ENCODE measurements around the gene DUSP2. TPM values are rescaled to one million over a fixed set of nuclear protein-coding genes. Genes with fewer than 3 reads are reported as not detected.

DUSP2 gene
- total and polyA plus RNA-seq, 8 donors = 0.82 to 5.7 (median 1.7) TPM

DNA sequence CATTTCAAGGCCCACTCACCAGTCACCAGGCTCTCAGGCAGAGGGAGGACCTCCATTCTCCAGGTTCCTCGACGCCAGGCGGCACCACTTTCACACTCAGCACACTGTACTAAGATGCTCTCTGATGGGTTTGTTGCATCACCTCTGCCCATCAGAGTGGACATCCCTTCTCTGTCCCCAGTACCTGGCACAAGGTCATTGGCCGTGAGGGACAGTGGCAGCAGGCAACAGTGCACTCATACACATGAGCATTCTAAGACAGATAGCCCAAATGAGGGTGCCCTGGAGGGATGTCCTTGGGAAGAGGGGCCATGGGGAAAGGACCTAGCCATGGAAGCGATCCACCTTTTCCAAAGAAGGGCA is 25.9 kb downstream of the DUSP2 start:
- Histone ChIP-seq H3K36me3 (no peaks in the 10 kb centered on the region), H3K27me3 (peaks cover 18 to 76% of the 10 kb centered on the region in 2 donors), H3K4me3 (no peak overlapping the region), H3K4me1 (peaks cover 4 to 15% of the 10 kb centered on the region in 2 donors), H3K9me3 (no peaks in the 10 kb centered on the region), H3K27ac (no peak overlapping the region)
- no peak for ATAC-seq
- intact Hi-C loops (cut with DNase I) = no loop called here
- peak in 2 of 4 donors; percentile 5 to 18 for DNase-seq
- TF ChIP-seq, protein P1, sequence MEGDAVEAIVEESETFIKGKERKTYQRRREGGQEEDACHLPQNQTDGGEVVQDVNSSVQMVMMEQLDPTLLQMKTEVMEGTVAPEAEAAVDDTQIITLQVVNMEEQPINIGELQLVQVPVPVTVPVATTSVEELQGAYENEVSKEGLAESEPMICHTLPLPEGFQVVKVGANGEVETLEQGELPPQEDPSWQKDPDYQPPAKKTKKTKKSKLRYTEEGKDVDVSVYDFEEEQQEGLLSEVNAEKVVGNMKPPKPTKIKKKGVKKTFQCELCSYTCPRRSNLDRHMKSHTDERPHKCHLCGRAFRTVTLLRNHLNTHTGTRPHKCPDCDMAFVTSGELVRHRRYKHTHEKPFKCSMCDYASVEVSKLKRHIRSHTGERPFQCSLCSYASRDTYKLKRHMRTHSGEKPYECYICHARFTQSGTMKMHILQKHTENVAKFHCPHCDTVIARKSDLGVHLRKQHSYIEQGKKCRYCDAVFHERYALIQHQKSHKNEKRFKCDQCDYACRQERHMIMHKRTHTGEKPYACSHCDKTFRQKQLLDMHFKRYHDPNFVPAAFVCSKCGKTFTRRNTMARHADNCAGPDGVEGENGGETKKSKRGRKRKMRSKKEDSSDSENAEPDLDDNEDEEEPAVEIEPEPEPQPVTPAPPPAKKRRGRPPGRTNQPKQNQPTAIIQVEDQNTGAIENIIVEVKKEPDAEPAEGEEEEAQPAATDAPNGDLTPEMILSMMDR (IDR thresholded peaks at IDR 0.05) = no peak

DNA sequence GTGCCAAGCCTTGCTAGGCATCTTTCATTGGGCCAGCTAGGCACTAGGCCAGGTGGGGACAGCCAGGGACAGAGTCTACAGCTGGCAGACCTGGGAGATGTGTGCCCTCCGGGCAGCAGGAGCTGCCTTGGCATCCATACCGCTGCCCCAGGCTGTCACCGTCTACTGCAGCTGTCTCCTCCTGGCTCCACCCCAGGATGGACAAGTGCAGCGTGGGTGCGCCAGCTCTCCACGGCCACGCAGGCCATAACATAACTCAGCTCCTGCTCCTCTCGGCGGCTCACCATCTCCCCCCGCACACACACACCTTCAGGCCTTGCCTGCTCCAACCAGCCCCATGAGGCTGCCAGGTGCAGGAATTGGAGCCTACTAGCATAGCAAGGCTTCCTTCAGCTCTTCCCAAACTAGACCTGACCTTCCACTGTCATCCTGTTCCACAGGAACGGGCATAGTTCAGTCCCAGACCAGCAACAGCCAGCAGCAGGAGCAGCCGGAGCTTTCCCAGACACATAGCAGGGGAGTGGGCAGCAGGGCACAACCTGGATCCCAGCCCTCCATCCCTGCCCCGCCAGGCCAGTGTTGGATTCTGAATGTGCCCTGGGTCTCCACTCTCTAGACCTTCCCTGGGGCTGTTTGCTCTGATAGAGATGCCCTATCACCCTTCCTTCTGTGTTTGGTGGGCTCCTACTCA is 26.4 kb downstream of the DUSP2 start:
- H3K36me3 ChIP-seq = no peaks in the 10 kb centered on the region
- DNase-seq (peak in 2 of 4 donors; percentile 24 to 49), ATAC-seq (no peak)
- no peak overlapping the region for H3K27ac ChIP-seq
- TF ChIP-seq, protein P1 (IDR thresholded peaks at IDR 0.05) = no peak
- intact Hi-C loops (cut with DNase I) = no loop called here
- H3K9me3 ChIP-seq = no peaks in the 10 kb centered on the region
- H3K27me3 ChIP-seq = peaks cover 18 to 79% of the 10 kb centered on the region in 2 donors
- H3K4me1 ChIP-seq = peaks cover 4 to 15% of the 10 kb centered on the region in 2 donors
- no peak overlapping the region for H3K4me3 ChIP-seq

DNA sequence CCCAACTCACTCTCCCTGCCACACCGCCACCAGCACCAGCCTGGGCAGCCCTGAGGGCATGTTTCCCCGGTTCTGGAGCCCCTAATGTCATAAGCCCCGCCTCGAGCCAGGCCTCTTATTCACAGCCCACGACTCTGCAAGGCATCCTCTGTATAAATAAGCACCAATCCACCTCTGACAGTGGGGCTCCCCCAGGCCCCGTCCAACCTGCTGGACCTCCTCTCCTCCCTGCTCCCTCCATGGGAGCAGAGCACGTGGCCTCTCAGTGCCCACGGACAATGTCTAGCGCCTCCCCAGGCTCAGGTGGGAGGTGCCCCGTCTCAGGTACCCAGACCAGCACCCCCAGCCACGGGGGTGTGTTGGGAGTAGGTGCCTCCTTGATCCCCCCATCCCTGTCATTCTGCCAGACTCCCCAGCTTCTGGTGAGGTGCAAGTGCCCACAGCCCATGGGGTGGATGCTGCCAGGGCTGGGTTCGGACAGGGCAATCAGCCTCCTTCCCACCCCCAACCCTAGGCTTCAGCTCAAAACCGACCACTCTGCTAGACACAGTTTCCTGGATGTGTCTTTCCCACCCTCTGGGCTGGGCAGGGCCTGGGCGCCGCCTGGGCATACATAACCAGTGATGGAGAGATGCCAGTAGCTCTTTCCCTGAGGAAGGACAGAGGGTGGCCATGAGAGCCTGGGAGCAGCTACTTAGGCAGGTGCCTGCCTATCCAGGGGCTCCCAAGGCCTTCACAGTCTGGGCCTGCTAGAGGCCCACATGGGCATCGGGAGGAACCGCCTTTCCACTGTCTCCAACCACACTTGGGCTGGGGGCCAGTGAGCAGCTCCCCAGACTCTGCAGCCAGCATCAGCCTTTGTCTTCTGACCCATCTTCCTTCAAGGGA is 27.3 kb downstream of the DUSP2 start:
- ATAC-seq (no peak), DNase-seq (peak in 3 of 4 donors; percentile 31 to 57 (median 35))
- H3K9me3 ChIP-seq = no peaks in the 10 kb centered on the region
- peaks cover 18 to 79% of the 10 kb centered on the region in 2 donors for H3K27me3 ChIP-seq
- TF ChIP-seq, protein P1 (IDR thresholded peaks at IDR 0.05) = no peak
- no peak overlapping the region for H3K27ac ChIP-seq
- H3K4me3 ChIP-seq = no peak overlapping the region
- no peaks in the 10 kb centered on the region for H3K36me3 ChIP-seq
- intact Hi-C loops (cut with DNase I) = no loop called here
- H3K4me1 ChIP-seq = peaks cover 4 to 15% of the 10 kb centered on the region in 2 donors

DNA sequence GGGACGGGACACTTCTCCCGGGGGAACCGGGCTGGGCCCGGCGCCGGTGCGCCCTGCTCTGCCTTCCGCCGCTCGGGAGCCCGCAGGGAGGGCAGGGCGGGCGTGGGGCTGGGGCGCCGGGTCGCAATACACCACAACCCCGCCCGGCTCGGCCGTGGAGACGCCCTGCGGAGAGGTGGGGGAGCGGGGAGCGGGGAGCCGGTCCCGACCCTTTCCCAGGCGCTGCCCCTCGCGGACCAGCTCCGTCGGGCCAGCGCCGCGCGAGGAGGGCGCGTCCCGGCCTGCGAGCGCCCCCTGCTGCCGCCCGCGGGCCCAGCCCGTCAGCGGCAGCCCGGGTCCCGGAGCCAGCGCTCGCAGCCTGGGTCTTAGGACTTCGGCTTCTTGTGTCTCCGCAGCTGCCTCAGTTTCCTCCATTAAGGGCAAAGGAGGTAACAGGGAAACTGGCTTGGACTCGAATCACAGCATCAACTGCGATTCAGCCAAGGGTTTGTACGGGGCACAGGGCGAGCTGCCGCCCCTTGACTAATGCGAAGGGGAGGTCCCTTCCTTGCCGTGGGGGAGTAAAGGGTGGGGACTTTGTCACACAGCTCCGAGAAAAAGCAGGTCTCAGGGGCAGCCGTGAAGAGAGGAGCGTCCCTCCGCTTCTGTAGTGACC is 28.2 kb downstream of the DUSP2 start:
- Histone ChIP-seq H3K27me3 (peaks cover 18 to 79% of the 10 kb centered on the region in 2 donors), H3K27ac (no peak overlapping the region), H3K36me3 (no peaks in the 10 kb centered on the region), H3K4me1 (peaks cover 4 to 15% of the 10 kb centered on the region in 2 donors), H3K9me3 (no peaks in the 10 kb centered on the region), H3K4me3 (peak overlapping the region; percentile 44 to 64)
- DNase-seq = peak; percentile 40 to 92 (median 58)
- TF ChIP-seq, protein P1 (IDR thresholded peaks at IDR 0.05) = peak; percentile 84 to 92
- intact Hi-C loops (cut with DNase I) = no loop called here
- peak; percentile 92 for ATAC-seq

Measured in left lung (tissue), 10 donors.